CD4-positive, alpha-beta T cell treated with Interleukin-15 for 4 hours (primary cell): Measurements from ENCODE around the gene TAF1C.

Experiments used
- DNase-seq: peaks from one replicate; pipeline ENCODE4 v3.0.0-alpha.2; 2020; ENCODE audit warnings: low spot score

TAF1C gene

GRCh38 chr16:84159800-84160199 lies 27.1 kb downstream of the TAF1C start:
- no peak for DNase-seq

- no peak for DNase-seq
Observed at GRCh38 chr16:84159007-84159406, 27.9 kb downstream of the TAF1C start.

GRCh38 chr16:84156342-84156784 lies 30.5 kb downstream of the TAF1C start:
- DNase-seq, result no peak

- DNase-seq, result no peak
Observed at GRCh38 chr16:84155771-84156170, 31.1 kb downstream of the TAF1C start.

- no peak for DNase-seq
Observed at GRCh38 chr16:84155226-84155625, 31.6 kb downstream of the TAF1C start.

GRCh38 chr16:84153660-84154214 lies 33.1 kb downstream of the TAF1C start:
- DNase-seq, result no peak

GRCh38 chr16:84150926-84151325 lies 35.9 kb downstream of the TAF1C start:
- DNase-seq, result no peak

- DNase-seq, result peak; percentile 94
Observed at GRCh38 chr16:84144859-84145639, 41.8 kb downstream of the TAF1C start, which contains the start of the genes DNAAF1 and HSDL1. DNAAF1 (plus strand) TSS chr16:84145308; CDS start chr16:84145441, 133 bp downstream. HSDL1 (minus strand) TSS chr16:84145177; CDS start chr16:84131321, 13,856 bp downstream.

- DNase-seq, result peak; percentile 21
Observed at GRCh38 chr16:84144209-84144858, 42.5 kb downstream of the TAF1C start.

GRCh38 chr16:84143784-84144199 lies 43.1 kb downstream of the TAF1C start:
- DNase-seq, result no peak

GRCh38 chr16:84143081-84143480 lies 43.8 kb downstream of the TAF1C start:
- DNase-seq, result no peak

GRCh38 chr16:84141143-84141670 lies 45.6 kb downstream of the TAF1C start:
- DNase-seq, result no peak

GRCh38 chr16:84139628-84140258 lies 47.1 kb downstream of the TAF1C start:
- DNase-seq, result no peak

- DNase-seq, result no peak
Observed at GRCh38 chr16:84138824-84139627, 47.8 kb downstream of the TAF1C start.

- no peak for DNase-seq
Observed at GRCh38 chr16:84138500-84138823, 48.4 kb downstream of the TAF1C start.

- no peak for DNase-seq
Observed at GRCh38 chr16:84137769-84138357, 49.0 kb downstream of the TAF1C start.

- no peak for DNase-seq
Observed at GRCh38 chr16:84137287-84137686, 49.6 kb downstream of the TAF1C start.

GRCh38 chr16:84136331-84137125 lies 50.3 kb downstream of the TAF1C start:
- no peak for DNase-seq

GRCh38 chr16:84132527-84133285 lies 54.2 kb downstream of the TAF1C start:
- DNase-seq, result no peak

GRCh38 chr16:84131117-84131516 lies 55.7 kb downstream of the TAF1C start:
- no peak for DNase-seq
